Liver (tissue), 9 donors: ENCODE measurements around the gene LRP5. TPM values are rescaled to one million over a fixed set of nuclear protein-coding genes. Genes with fewer than 3 reads are reported as not detected.

ENCODE experiments used
- DNase-seq: peaks from one replicate; pipeline ENCODE4 v3.0.0-alpha.2; 2017; ENCODE audit warnings: low spot score
- H3K27ac ChIP-seq, 2 donors: one replicate each; pipeline ENCODE4 v1.7.0; 2013; ENCODE audit warnings: inconsistent platforms in 2 of 2, low read length in 2 of 2, control low read depth in 1 of 2, low read depth in 1 of 2, mild to moderate bottlenecking in 1 of 2
- H3K27me3 ChIP-seq, 4 donors: one replicate each; pipeline versions ENCODE4 v1.6.1 to v1.7.0; 2013; ENCODE audit warnings: low read length in 3 of 4, inconsistent platforms in 1 of 4, mild to moderate bottlenecking in 1 of 4, moderate library complexity in 1 of 4; ENCODE audit not compliant: control insufficient read depth in 4 of 4, insufficient read depth in 4 of 4
- H3K36me3 ChIP-seq, 4 donors: one replicate each; pipeline versions ENCODE4 v1.6.1 to v1.7.0; 2013; ENCODE audit warnings: low read length in 3 of 4, mild to moderate bottlenecking in 3 of 4, low read depth in 1 of 4, moderate library complexity in 1 of 4; ENCODE audit not compliant: control insufficient read depth in 4 of 4, insufficient read depth in 3 of 4
- H3K4me1 ChIP-seq, 4 donors: one replicate each; pipeline versions ENCODE4 v1.6.1 to v1.7.0; 2013; ENCODE audit warnings: low read length in 3 of 4, mild to moderate bottlenecking in 3 of 4, moderate library complexity in 1 of 4; ENCODE audit not compliant: control insufficient read depth in 4 of 4, insufficient read depth in 4 of 4
- H3K4me3 ChIP-seq, 3 donors: one replicate each; pipeline versions ENCODE4 v1.6.1 to v1.7.0; 2013; ENCODE audit warnings: low read length in 3 of 3, control low read depth in 1 of 3, low read depth in 1 of 3, mild to moderate bottlenecking in 1 of 3
- H3K9ac ChIP-seq, 2 donors: one replicate each; pipeline ENCODE4 v1.7.0; 2013; ENCODE audit warnings: low read length in 2 of 2, mild to moderate bottlenecking in 2 of 2, moderate library complexity in 2 of 2, control low read depth in 1 of 2, low read depth in 1 of 2
- H3K9me3 ChIP-seq, 4 donors: one replicate each; pipeline versions ENCODE4 v1.6.1 to v1.7.0; 2013; ENCODE audit warnings: low read length in 3 of 4; ENCODE audit not compliant: control insufficient read depth in 4 of 4
- ATF3 ChIP-seq: IDR thresholded peaks from 2 replicates; pipeline ENCODE4 v1.6.1; 2016; ENCODE audit warnings: antibody characterized with exemption
- CTCF ChIP-seq: fragments of 150-350 bp; IDR thresholded peaks from 2 replicates; pipeline ENCODE4 v1.5.1; 2017; ENCODE audit warnings: improper control_type of control experiment, low read depth, low read length; ENCODE audit not compliant: missing input control
- EGR1 ChIP-seq, 2 donors: IDR thresholded peaks; 2 replicates each; pipeline ENCODE4 v1.6.1; 2016 to 2018; ENCODE audit warnings: antibody characterized with exemption in 2 of 2, low read depth in 2 of 2
- FOXA1 ChIP-seq: IDR thresholded peaks from 2 replicates; pipeline ENCODE4 v1.6.1; 2016; ENCODE audit warnings: antibody characterized with exemption
- FOXA2 ChIP-seq: IDR thresholded peaks from 2 replicates; pipeline ENCODE4 v1.6.1; 2016; ENCODE audit warnings: antibody characterized with exemption
- GABPA ChIP-seq, 2 donors: IDR thresholded peaks in 1 of 2; conservative IDR thresholded peaks in 1 of 2; 2 replicates each; pipeline ENCODE4 v1.6.1; 2016; ENCODE audit warnings: antibody characterized with exemption in 2 of 2, mild to moderate bottlenecking in 1 of 2, moderate library complexity in 1 of 2
- HNF4A ChIP-seq, 2 donors: conservative IDR thresholded peaks; 2 replicates each; pipeline ENCODE4 v1.6.1; 2016; ENCODE audit warnings: antibody characterized with exemption in 2 of 2, mild to moderate bottlenecking in 2 of 2
- HNF4G ChIP-seq: IDR thresholded peaks from 2 replicates; pipeline ENCODE4 v1.6.1; 2016; ENCODE audit warnings: antibody characterized with exemption
- JUND ChIP-seq, 2 donors: IDR thresholded peaks; 2 replicates each; pipeline ENCODE4 v1.6.1; 2016; ENCODE audit warnings: antibody characterized with exemption in 2 of 2
- MAX ChIP-seq: IDR thresholded peaks from 2 replicates; pipeline ENCODE4 v1.6.1; 2016; ENCODE audit warnings: antibody characterized with exemption
- NR2F2 ChIP-seq: IDR thresholded peaks from 2 replicates; pipeline ENCODE4 v1.6.1; 2016; ENCODE audit warnings: antibody characterized with exemption
- RAD21 ChIP-seq, 2 donors: IDR thresholded peaks; 2 replicates each; pipeline ENCODE4 v1.6.1; 2016; ENCODE audit warnings: antibody characterized with exemption in 2 of 2, mild to moderate bottlenecking in 2 of 2
- REST ChIP-seq: IDR thresholded peaks from 2 replicates; pipeline ENCODE4 v1.6.1; 2016; ENCODE audit warnings: antibody characterized with exemption, mild to moderate bottlenecking
- RXRA ChIP-seq, 2 donors: IDR thresholded peaks; 2 replicates each; pipeline ENCODE4 v1.6.1; 2017 to 2018; ENCODE audit warnings: antibody characterized with exemption in 2 of 2, mild to moderate bottlenecking in 1 of 2
- SP1 ChIP-seq: IDR thresholded peaks from 2 replicates; pipeline ENCODE4 v1.6.1; 2018; ENCODE audit warnings: antibody characterized with exemption, mild to moderate bottlenecking
- TAF1 ChIP-seq: conservative IDR thresholded peaks from 2 replicates; pipeline ENCODE4 v1.6.1; 2016; ENCODE audit warnings: antibody characterized with exemption, mild to moderate bottlenecking
- YY1 ChIP-seq: IDR thresholded peaks from 2 replicates; pipeline ENCODE4 v1.6.1; 2016; ENCODE audit warnings: antibody characterized with exemption, mild to moderate bottlenecking
- ZBTB33 ChIP-seq: IDR thresholded peaks from 2 replicates; pipeline ENCODE4 v1.6.1; 2016; ENCODE audit warnings: antibody characterized with exemption
- WGBS: extraction: QIAGEN DNeasy Blood & Tissue Kit; methylation state at CpG from one replicate; pipeline ENCODE4 v1.1.7; 2013; 5-methylcytosine and 5-hydroxymethylcytosine counted together
- polyA plus RNA-seq, 2 donors: library from polyadenylated mRNA; stranded (reverse) in 1 of 2; unstranded in 1 of 2; fragments of 200-250 nt in 1 of 2; fragments of >200 nt in 1 of 2; fragmentation: Nextera tagmentation in 1 of 2; extraction: Ambion mirVana in 1 of 2; gene quantifications; one replicate each; pipeline versions ENCODE4 v1.2.1 to v1.2.3, GENCODE V29; 2013 to 2015
- total RNA-seq, 2 donors: library from RNA; depleted of rRNA; stranded (reverse); fragments of >200 nt; gene quantifications; one replicate each; pipeline ENCODE4 v1.2.3, GENCODE V29; 2014
- donor health status: healthy.
- donor health status: healthy.
- donor health status: healthy.
- donor health status: healthy.
- donor health status: healthy.

Gene LRP5
- total and polyA plus RNA-seq, 4 donors: 48.9 to 99.3 (median 71.3) TPM

- H3K9me3 ChIP-seq: no peaks in the 10 kb centered on the region
- no peak overlapping the region for H3K9ac ChIP-seq
- H3K4me3 ChIP-seq: no peak overlapping the region
- 49% methylated on average over 12 of the region's 12 CpGs for WGBS
- H3K27ac ChIP-seq: peak overlapping the region; percentile 78 to 79
- H3K4me1 ChIP-seq: peaks cover 39 to 80% (median 71%) of the 10 kb centered on the region in 4 donors
- no peak for DNase-seq
- TF ChIP-seq RAD21 (IDR thresholded peaks at IDR 0.05) (peak in 1 of 2 donors; percentile 0), NR2F2 (no peak)
- H3K27me3 ChIP-seq: no peaks in the 10 kb centered on the region
- H3K36me3 ChIP-seq: peaks cover 0 to 8% (median under 1%) of the 10 kb centered on the region in 4 donors
Observed at GRCh38 chr11:68374531-68374930, 62.1 kb downstream of the LRP5 start.

- no peak for DNase-seq
- no peaks in the 10 kb centered on the region for H3K9me3 ChIP-seq
- no peak overlapping the region for H3K4me3 ChIP-seq
- no peak overlapping the region for H3K27ac ChIP-seq
- no peak for TF ChIP-seq YY1
- no peak for TF ChIP-seq NR2F2
- no peak for TF ChIP-seq HNF4A (conservative IDR thresholded peaks at IDR 0.05)
- TF ChIP-seq HNF4G: no peak
- TF ChIP-seq RXRA (IDR thresholded peaks at IDR 0.05): no peak
- TF ChIP-seq EGR1 (IDR thresholded peaks at IDR 0.05; ENCODE audit: low read depth in 2 of 2): no peak
- TF ChIP-seq JUND (IDR thresholded peaks at IDR 0.05): no peak
- no peak for TF ChIP-seq MAX
- TF ChIP-seq FOXA2: no peak
- TF ChIP-seq RAD21 (IDR thresholded peaks at IDR 0.05): no peak
- TF ChIP-seq TAF1: no peak
- H3K4me1 ChIP-seq: peaks cover 42 to 88% (median 76%) of the 10 kb centered on the region in 4 donors
- H3K27me3 ChIP-seq: no peaks in the 10 kb centered on the region
- 89% methylated on average over 13 of the region's 13 CpGs for WGBS
- H3K36me3 ChIP-seq: peaks cover 0 to 6% (median under 1%) of the 10 kb centered on the region in 4 donors
- no peak overlapping the region for H3K9ac ChIP-seq
Observed at GRCh38 chr11:68375337-68375736, 62.9 kb downstream of the LRP5 start.

GRCh38 chr11:68375766-68376165 is 63.4 kb downstream of the LRP5 start:
- Histone ChIP-seq H3K4me3 (no peak overlapping the region), H3K36me3 (peaks cover 0 to 6% (median under 1%) of the 10 kb centered on the region in 4 donors), H3K9ac (no peak overlapping the region), H3K9me3 (no peaks in the 10 kb centered on the region), H3K27ac (no peak overlapping the region), H3K27me3 (no peaks in the 10 kb centered on the region), H3K4me1 (peaks cover 42 to 92% (median 79%) of the 10 kb centered on the region in 4 donors)
- TF ChIP-seq GABPA (IDR thresholded peaks at IDR 0.05 in 1 of 2, conservative IDR thresholded peaks at IDR 0.05 in 1 of 2) (no peak), EGR1 (IDR thresholded peaks at IDR 0.05; ENCODE audit: low read depth in 2 of 2) (no peak), HNF4A (conservative IDR thresholded peaks at IDR 0.05) (no peak), RAD21 (IDR thresholded peaks at IDR 0.05) (no peak), ZBTB33 (no peak), TAF1 (no peak), NR2F2 (no peak), SP1 (no peak), FOXA2 (no peak), ATF3 (no peak), FOXA1 (no peak), JUND (IDR thresholded peaks at IDR 0.05) (no peak), MAX (no peak), REST (no peak), HNF4G (no peak), CTCF (no peak)
- 88% methylated on average over 14 of the region's 14 CpGs for WGBS
- DNase-seq: no peak
